ENCODE results near the gene COL4A1. TPM values are rescaled to one million over a fixed set of nuclear protein-coding genes. Genes with fewer than 3 reads are reported as not detected.

COL4A1 gene
- polyA plus RNA-seq, 1 donor (not counting 4 experiments of a cell fraction or from before 2014, with no cell fraction given) = 22.3 TPM

GRCh38 chr13:110339975-110340550, 33.1 kb upstream of the COL4A1 start:
- no peak overlapping the region for H3K9ac ChIP-seq (ENCODE audit: control insufficient read depth, extremely low read depth, insufficient read depth, low read length)
- H3K79me2 ChIP-seq (ENCODE audit: control insufficient read depth, insufficient read depth, low read length) = peaks cover 52% of the 10 kb centered on the region
- peaks cover 0 to 9% of the 10 kb centered on the region in 2 experiments for H3K36me3 ChIP-seq (ENCODE audit: control insufficient read depth in 2 of 2, extremely low read depth in 1 of 2, insufficient read depth in 2 of 2, low read length in 2 of 2)
- H3K4me1 ChIP-seq (ENCODE audit: control insufficient read depth, extremely low read depth, insufficient read depth, low read length) = peaks cover 31% of the 10 kb centered on the region
- H3K4me2 ChIP-seq (ENCODE audit: control insufficient read depth, extremely low read depth, insufficient read depth, low read depth, low read length) = no peak overlapping the region
- FAIRE-seq (no peak), DNase-seq (ENCODE audit: low read depth, low spot score) (no peak)
- H3K27ac ChIP-seq (ENCODE audit: control insufficient read depth, insufficient read depth, low read length) = no peak overlapping the region
- H3K9me3 ChIP-seq (ENCODE audit: control insufficient read depth, low read depth, low read length) = no peaks in the 10 kb centered on the region
- H3K27me3 ChIP-seq (ENCODE audit: control insufficient read depth, extremely low read depth, insufficient read depth, low read length) = no peaks in the 10 kb centered on the region
- TF ChIP-seq EZH2 (IDR thresholded peaks at IDR 0.05; ENCODE audit: low read length) = no peak
- no peak for TF ChIP-seq CTCF (optimal IDR thresholded peaks at IDR 0.05 in 1 of 3, IDR thresholded peaks at IDR 0.05 in 1 of 3, conservative IDR thresholded peaks at IDR 0.05 in 1 of 3; ENCODE audit: extremely low read depth in 1 of 3, insufficient read depth in 2 of 3, low read length in 3 of 3)
- no peak overlapping the region for H2AFZ ChIP-seq (ENCODE audit: control insufficient read depth, low read length)
- H4K20me1 ChIP-seq (ENCODE audit: control insufficient read depth, extremely low read depth, insufficient read depth, low read length) = no peaks in the 10 kb centered on the region
- no peak overlapping the region for H3K4me3 ChIP-seq (ENCODE audit: control insufficient read depth in 2 of 3, extremely low read depth in 1 of 3, insufficient read depth in 2 of 3, low read depth in 1 of 3, low read length in 3 of 3)
- peaks cover 4% of the 10 kb centered on the region for H3K9me1 ChIP-seq (ENCODE audit: control insufficient read depth, extremely low read depth, insufficient read depth, low read length)
- dilution Hi-C loops (cut with MboI; ENCODE audit: extremely low pct_ligation_motif_present, low sequenced_read_pairs) = no loop called here

- no peaks in the 10 kb centered on the region for H4K20me1 ChIP-seq (ENCODE audit: control insufficient read depth, extremely low read depth, insufficient read depth, low read length)
- no peak overlapping the region for H3K9ac ChIP-seq (ENCODE audit: control insufficient read depth, extremely low read depth, insufficient read depth, low read length)
- no peak for FAIRE-seq
These were observed 32.3 kb upstream of the COL4A1 start for GRCh38 chr13:110339263-110339662.

More at GRCh38 chr13:110339263-110339662, 32.3 kb upstream of the COL4A1 start:
- H3K4me3 ChIP-seq (ENCODE audit: control insufficient read depth in 2 of 3, extremely low read depth in 1 of 3, insufficient read depth in 2 of 3, low read depth in 1 of 3, low read length in 3 of 3) = no peak overlapping the region
- peaks cover 4% of the 10 kb centered on the region for H3K9me1 ChIP-seq (ENCODE audit: control insufficient read depth, extremely low read depth, insufficient read depth, low read length)
- no peak overlapping the region for H3K4me2 ChIP-seq (ENCODE audit: control insufficient read depth, extremely low read depth, insufficient read depth, low read depth, low read length)
- H3K9me3 ChIP-seq (ENCODE audit: control insufficient read depth, low read depth, low read length) = no peaks in the 10 kb centered on the region
- no peak overlapping the region for H3K27ac ChIP-seq (ENCODE audit: control insufficient read depth, insufficient read depth, low read length)
- dilution Hi-C loops (cut with MboI; ENCODE audit: extremely low pct_ligation_motif_present, low sequenced_read_pairs) = no loop called here
- no peaks in the 10 kb centered on the region for H3K27me3 ChIP-seq (ENCODE audit: control insufficient read depth, extremely low read depth, insufficient read depth, low read length)
- peaks cover 0 to 7% of the 10 kb centered on the region in 2 experiments for H3K36me3 ChIP-seq (ENCODE audit: control insufficient read depth in 2 of 2, extremely low read depth in 1 of 2, insufficient read depth in 2 of 2, low read length in 2 of 2)
- peaks cover 31% of the 10 kb centered on the region for H3K4me1 ChIP-seq (ENCODE audit: control insufficient read depth, extremely low read depth, insufficient read depth, low read length)
- TF ChIP-seq EZH2 (IDR thresholded peaks at IDR 0.05; ENCODE audit: low read length) (no peak), CTCF (optimal IDR thresholded peaks at IDR 0.05 in 1 of 3, IDR thresholded peaks at IDR 0.05 in 1 of 3, conservative IDR thresholded peaks at IDR 0.05 in 1 of 3; ENCODE audit: extremely low read depth in 1 of 3, insufficient read depth in 2 of 3, low read length in 3 of 3) (no peak)
- DNase-seq (ENCODE audit: low read depth, low spot score) = no peak
- peaks cover 51% of the 10 kb centered on the region for H3K79me2 ChIP-seq (ENCODE audit: control insufficient read depth, insufficient read depth, low read length)
- H2AFZ ChIP-seq (ENCODE audit: control insufficient read depth, low read length) = no peak overlapping the region

All from keratinocyte (primary cell).